HepG2 (cell line): Measurements from ENCODE around the gene PSKH1. TPM values are rescaled to one million over a fixed set of nuclear protein-coding genes. Genes with fewer than 3 reads are reported as not detected.
A peak's percentile ranks its signal among the peaks of the same experiment; 100 is the strongest.

ENCODE experiments used
- CCDC6 ChIP-seq: sonication (generic); formaldehyde crosslinking; IDR thresholded peaks from 2 replicates; pipeline ENCODE4 v1.8.1; 2022; ENCODE audit warnings: mild to moderate bottlenecking, missing genetic modification reagents, moderate library complexity
- MIER3 ChIP-seq: IDR thresholded peaks from 2 replicates; pipeline ENCODE4 v1.6.1; 2016; ENCODE audit warnings: missing compliant biosample characterization, borderline replicate concordance
- PHF20 ChIP-seq: sonication (generic); formaldehyde crosslinking; IDR thresholded peaks from 2 replicates; pipeline ENCODE4 v1.5.0; 2020; ENCODE audit warnings: mild to moderate bottlenecking, missing genetic modification reagents
- SMARCE1 ChIP-seq: fragments of 450-650 bp; IDR thresholded peaks from 2 replicates; pipeline ENCODE4 v1.6.1; 2017; ENCODE audit warnings: borderline replicate concordance
- ZNF253 ChIP-seq: sonication (generic); formaldehyde crosslinking; IDR thresholded peaks from 2 replicates; pipeline ENCODE4 v1.8.0; 2022; ENCODE audit warnings: mild to moderate bottlenecking, missing genetic modification reagents, borderline replicate concordance
- ZNF430 ChIP-seq: sonication (generic); formaldehyde crosslinking; IDR thresholded peaks from 2 replicates; pipeline ENCODE4 v1.9.0; 2021; ENCODE audit warnings: mild to moderate bottlenecking, missing genetic modification reagents
- ZNF841 ChIP-seq: sonication (generic); formaldehyde crosslinking; IDR thresholded peaks from 2 replicates; pipeline ENCODE4 v1.8.1; 2023; ENCODE audit warnings: missing genetic modification reagents, borderline replicate concordance
- polyA plus RNA-seq, 8 experiments: library from polyadenylated mRNA; depleted of rRNA in 3 of 8; stranded (reverse) in 7 of 8; unstranded in 1 of 8; fragments of >200 nt; fragmentation: Illumina TruSeq in 4 of 8; extraction: Trizol in 4 of 8; gene quantifications; 2 replicates each; pipeline versions ENCODE4 v1.2.1 to v1.2.3, GENCODE V29; 2011 to 2016; ENCODE audit warnings: low read depth in 4 of 8, missing spikeins in 1 of 8, mixed read lengths in 1 of 8; ENCODE audit not compliant: insufficient read depth in 1 of 8
- total RNA-seq, 5 experiments: library from RNA; depleted of rRNA; stranded (reverse); fragments of >200 nt; fragmentation: Illumina TruSeq; extraction: Trizol; gene quantifications; 2 replicates each; pipeline ENCODE4 v1.2.3, GENCODE V29; 2016; ENCODE audit warnings: low read depth in 1 of 5
- TF ChIP-seq, protein P1 (sequence below): sonication (generic); formaldehyde crosslinking; IDR thresholded peaks from 2 replicates; pipeline ENCODE4 v1.5.1; 2020; ENCODE audit warnings: missing genetic modification reagents, mild to moderate bottlenecking, borderline replicate concordance
- TF ChIP-seq, protein P2 (sequence below): sonication (generic); formaldehyde crosslinking; IDR thresholded peaks from 2 replicates; pipeline ENCODE4 v1.5.0; 2020; ENCODE audit warnings: mild to moderate bottlenecking, missing genetic modification reagents
- TF ChIP-seq, protein P3 (sequence below): sonication (generic); formaldehyde crosslinking; IDR thresholded peaks from 2 replicates; pipeline ENCODE4 v1.4.0; 2020; ENCODE audit warnings: missing genetic modification reagents
- TF ChIP-seq, protein P4 (sequence below): sonication (generic); formaldehyde crosslinking; IDR thresholded peaks from 2 replicates; pipeline ENCODE4 v1.5.0; 2020; ENCODE audit warnings: missing genetic modification reagents
- TF ChIP-seq, protein P5 (sequence below): sonication (generic); formaldehyde crosslinking; IDR thresholded peaks from 2 replicates; pipeline ENCODE4 v1.4.0; 2020; ENCODE audit warnings: missing genetic modification reagents
- TF ChIP-seq, protein P6 (sequence below): sonication (generic); formaldehyde crosslinking; IDR thresholded peaks from 2 replicates; pipeline ENCODE4 v1.4.0; 2020; ENCODE audit warnings: missing genetic modification reagents, borderline replicate concordance
- TF ChIP-seq, protein P7 (sequence below): sonication (generic); formaldehyde crosslinking; IDR thresholded peaks from 2 replicates; pipeline ENCODE4 v1.8.1; 2023; ENCODE audit warnings: mild to moderate bottlenecking, inconsistent platforms, moderate library complexity, missing genetic modification reagents, borderline replicate concordance

PSKH1 gene
- total and polyA plus RNA-seq, 2 of the 13 experiments (the other 11 are each of a cell fraction or from before 2014, with no cell fraction given) = 8.4 to 19.1 TPM

DNA sequence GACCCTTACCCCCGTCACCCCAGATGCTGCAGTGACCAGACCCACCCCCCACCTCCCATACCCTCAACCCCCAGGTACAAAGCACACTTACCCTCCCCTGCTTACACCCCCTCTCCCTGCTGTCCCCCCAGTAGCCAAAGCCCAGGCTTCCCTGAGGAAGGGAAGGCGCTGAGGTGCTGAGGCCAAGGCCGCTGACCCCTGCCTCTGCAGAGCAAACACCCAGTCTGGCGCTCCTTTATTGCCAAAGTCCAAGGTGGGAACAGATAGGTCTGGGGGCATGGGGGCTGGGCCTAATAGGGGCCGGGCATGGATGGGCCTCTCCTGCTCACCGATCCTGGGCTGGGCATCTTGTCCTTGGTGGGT lies 50.2 kb downstream of the PSKH1 start (continued):
- TF ChIP-seq, protein P1, sequence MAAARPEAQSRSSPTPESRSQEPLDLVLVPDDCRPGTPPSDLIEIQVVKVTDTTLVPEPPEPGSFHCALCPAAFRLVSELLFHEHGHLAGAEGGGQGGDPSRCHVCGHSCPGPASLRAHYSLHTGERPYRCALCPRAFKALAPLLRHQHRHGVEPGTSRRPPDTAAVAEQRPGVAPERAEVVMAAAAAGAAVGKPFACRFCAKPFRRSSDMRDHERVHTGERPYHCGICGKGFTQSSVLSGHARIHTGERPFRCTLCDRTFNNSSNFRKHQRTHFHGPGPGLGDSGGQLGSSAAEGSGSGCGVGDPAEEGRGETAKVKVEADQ (CRISPR knock-in tag) = peak; percentile 50; the same call in 1 of the 2 replicates
- peak; percentile 57; the same call in 1 of the 2 replicates for TF ChIP-seq MIER3 (CRISPR knock-in tag)
- no peak for TF ChIP-seq SMARCE1
- TF ChIP-seq, protein P2, sequence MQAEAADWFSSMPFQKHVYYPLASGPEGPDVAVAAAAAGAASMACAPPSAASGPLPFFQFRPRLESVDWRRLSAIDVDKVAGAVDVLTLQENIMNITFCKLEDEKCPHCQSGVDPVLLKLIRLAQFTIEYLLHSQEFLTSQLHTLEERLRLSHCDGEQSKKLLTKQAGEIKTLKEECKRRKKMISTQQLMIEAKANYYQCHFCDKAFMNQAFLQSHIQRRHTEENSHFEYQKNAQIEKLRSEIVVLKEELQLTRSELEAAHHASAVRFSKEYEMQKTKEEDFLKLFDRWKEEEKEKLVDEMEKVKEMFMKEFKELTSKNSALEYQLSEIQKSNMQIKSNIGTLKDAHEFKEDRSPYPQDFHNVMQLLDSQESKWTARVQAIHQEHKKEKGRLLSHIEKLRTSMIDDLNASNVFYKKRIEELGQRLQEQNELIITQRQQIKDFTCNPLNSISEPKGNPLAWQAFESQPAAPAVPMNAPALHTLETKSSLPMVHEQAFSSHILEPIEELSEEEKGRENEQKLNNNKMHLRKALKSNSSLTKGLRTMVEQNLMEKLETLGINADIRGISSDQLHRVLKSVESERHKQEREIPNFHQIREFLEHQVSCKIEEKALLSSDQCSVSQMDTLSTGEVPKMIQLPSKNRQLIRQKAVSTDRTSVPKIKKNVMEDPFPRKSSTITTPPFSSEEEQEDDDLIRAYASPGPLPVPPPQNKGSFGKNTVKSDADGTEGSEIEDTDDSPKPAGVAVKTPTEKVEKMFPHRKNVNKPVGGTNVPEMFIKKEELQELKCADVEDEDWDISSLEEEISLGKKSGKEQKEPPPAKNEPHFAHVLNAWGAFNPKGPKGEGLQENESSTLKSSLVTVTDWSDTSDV = 0 out of 2 replicates have a peak, but pooled peaks have one; percentile 13
- TF ChIP-seq, protein P3, sequence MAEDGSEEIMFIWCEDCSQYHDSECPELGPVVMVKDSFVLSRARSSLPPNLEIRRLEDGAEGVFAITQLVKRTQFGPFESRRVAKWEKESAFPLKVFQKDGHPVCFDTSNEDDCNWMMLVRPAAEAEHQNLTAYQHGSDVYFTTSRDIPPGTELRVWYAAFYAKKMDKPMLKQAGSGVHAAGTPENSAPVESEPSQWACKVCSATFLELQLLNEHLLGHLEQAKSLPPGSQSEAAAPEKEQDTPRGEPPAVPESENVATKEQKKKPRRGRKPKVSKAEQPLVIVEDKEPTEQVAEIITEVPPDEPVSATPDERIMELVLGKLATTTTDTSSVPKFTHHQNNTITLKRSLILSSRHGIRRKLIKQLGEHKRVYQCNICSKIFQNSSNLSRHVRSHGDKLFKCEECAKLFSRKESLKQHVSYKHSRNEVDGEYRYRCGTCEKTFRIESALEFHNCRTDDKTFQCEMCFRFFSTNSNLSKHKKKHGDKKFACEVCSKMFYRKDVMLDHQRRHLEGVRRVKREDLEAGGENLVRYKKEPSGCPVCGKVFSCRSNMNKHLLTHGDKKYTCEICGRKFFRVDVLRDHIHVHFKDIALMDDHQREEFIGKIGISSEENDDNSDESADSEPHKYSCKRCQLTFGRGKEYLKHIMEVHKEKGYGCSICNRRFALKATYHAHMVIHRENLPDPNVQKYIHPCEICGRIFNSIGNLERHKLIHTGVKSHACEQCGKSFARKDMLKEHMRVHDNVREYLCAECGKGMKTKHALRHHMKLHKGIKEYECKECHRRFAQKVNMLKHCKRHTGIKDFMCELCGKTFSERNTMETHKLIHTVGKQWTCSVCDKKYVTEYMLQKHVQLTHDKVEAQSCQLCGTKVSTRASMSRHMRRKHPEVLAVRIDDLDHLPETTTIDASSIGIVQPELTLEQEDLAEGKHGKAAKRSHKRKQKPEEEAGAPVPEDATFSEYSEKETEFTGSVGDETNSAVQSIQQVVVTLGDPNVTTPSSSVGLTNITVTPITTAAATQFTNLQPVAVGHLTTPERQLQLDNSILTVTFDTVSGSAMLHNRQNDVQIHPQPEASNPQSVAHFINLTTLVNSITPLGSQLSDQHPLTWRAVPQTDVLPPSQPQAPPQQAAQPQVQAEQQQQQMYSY (CRISPR knock-in tag) = no peak
- peak; percentile 20; the same call in 1 of the 2 replicates for TF ChIP-seq PHF20 (CRISPR knock-in tag)
- TF ChIP-seq, protein P4, sequence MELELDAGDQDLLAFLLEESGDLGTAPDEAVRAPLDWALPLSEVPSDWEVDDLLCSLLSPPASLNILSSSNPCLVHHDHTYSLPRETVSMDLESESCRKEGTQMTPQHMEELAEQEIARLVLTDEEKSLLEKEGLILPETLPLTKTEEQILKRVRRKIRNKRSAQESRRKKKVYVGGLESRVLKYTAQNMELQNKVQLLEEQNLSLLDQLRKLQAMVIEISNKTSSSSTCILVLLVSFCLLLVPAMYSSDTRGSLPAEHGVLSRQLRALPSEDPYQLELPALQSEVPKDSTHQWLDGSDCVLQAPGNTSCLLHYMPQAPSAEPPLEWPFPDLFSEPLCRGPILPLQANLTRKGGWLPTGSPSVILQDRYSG (CRISPR knock-in tag) = no peak
- TF ChIP-seq, protein P5, sequence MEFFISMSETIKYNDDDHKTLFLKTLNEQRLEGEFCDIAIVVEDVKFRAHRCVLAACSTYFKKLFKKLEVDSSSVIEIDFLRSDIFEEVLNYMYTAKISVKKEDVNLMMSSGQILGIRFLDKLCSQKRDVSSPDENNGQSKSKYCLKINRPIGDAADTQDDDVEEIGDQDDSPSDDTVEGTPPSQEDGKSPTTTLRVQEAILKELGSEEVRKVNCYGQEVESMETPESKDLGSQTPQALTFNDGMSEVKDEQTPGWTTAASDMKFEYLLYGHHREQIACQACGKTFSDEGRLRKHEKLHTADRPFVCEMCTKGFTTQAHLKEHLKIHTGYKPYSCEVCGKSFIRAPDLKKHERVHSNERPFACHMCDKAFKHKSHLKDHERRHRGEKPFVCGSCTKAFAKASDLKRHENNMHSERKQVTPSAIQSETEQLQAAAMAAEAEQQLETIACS (CRISPR knock-in tag) = no peak
- TF ChIP-seq ZNF841 (CRISPR knock-in tag) = peak; percentile 18; the same call in 1 of the 2 replicates
- TF ChIP-seq ZNF253 = no peak
- TF ChIP-seq, protein P6, sequence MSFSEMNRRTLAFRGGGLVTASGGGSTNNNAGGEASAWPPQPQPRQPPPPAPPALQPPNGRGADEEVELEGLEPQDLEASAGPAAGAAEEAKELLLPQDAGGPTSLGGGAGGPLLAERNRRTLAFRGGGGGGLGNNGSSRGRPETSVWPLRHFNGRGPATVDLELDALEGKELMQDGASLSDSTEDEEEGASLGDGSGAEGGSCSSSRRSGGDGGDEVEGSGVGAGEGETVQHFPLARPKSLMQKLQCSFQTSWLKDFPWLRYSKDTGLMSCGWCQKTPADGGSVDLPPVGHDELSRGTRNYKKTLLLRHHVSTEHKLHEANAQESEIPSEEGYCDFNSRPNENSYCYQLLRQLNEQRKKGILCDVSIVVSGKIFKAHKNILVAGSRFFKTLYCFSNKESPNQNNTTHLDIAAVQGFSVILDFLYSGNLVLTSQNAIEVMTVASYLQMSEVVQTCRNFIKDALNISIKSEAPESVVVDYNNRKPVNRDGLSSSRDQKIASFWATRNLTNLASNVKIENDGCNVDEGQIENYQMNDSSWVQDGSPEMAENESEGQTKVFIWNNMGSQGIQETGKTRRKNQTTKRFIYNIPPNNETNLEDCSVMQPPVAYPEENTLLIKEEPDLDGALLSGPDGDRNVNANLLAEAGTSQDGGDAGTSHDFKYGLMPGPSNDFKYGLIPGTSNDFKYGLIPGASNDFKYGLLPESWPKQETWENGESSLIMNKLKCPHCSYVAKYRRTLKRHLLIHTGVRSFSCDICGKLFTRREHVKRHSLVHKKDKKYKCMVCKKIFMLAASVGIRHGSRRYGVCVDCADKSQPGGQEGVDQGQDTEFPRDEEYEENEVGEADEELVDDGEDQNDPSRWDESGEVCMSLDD (CRISPR knock-in tag) = peak; percentile 95
- TF ChIP-seq CCDC6 (CRISPR knock-in tag) = peak; percentile 92; the same call in 1 of the 2 replicates
- TF ChIP-seq, protein P7, sequence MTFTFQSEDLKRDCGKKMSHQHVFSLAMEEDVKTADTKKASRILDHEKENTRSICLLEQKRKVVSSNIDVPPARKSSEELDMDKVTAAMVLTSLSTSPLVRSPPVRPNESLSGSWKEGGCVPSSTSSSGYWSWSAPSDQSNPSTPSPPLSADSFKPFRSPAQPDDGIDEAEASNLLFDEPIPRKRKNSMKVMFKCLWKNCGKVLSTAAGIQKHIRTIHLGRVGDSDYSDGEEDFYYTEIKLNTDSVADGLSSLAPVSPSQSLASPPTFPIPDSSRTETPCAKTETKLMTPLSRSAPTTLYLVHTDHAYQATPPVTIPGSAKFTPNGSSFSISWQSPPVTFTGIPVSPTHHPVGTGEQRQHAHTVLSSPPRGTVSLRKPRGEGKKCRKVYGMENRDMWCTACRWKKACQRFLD (CRISPR knock-in tag) = no peak; the same call in 1 of the 2 replicates
- TF ChIP-seq ZNF430 (CRISPR knock-in tag) = peak; percentile 41; the same call in 1 of the 2 replicates
